ENCODE data around the gene CPNE6.

DNA sequence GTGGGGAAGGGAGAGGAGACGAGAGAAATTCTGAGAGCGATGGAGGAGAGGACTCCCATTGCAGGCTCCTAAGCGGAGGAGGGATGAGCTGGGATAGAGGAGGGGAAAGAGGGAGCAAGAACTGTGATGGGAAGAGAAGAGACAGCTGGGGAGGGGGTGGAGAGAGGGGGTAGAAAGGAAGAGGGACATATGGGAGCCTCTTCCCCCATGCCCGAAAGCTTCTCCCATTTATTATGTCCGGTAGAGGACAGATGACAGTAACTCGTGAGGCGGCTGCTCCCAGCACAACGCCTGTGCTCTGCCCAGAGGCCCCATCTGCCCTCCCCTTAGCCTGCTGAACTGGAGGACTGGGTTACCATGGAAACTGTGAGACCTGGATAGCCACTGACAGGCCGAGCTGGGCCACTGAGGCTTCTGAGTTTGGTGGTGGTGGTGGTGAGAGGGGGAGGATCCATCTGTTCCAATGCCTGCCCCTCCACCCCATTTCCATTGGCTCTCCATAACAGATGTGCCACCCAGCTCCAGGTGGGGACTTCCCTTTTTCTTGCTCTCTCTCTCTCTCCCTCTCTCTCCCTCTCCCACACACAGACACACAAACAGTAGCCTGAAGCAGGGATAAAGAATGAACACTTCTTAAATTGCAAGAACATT, 8.3 kb downstream of the CPNE6 start:
- TF ChIP-seq, protein P1, sequence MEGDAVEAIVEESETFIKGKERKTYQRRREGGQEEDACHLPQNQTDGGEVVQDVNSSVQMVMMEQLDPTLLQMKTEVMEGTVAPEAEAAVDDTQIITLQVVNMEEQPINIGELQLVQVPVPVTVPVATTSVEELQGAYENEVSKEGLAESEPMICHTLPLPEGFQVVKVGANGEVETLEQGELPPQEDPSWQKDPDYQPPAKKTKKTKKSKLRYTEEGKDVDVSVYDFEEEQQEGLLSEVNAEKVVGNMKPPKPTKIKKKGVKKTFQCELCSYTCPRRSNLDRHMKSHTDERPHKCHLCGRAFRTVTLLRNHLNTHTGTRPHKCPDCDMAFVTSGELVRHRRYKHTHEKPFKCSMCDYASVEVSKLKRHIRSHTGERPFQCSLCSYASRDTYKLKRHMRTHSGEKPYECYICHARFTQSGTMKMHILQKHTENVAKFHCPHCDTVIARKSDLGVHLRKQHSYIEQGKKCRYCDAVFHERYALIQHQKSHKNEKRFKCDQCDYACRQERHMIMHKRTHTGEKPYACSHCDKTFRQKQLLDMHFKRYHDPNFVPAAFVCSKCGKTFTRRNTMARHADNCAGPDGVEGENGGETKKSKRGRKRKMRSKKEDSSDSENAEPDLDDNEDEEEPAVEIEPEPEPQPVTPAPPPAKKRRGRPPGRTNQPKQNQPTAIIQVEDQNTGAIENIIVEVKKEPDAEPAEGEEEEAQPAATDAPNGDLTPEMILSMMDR (IDR thresholded peaks at IDR 0.05): no peak
- TF ChIP-seq POLR2A (IDR thresholded peaks at IDR 0.05): no peak
